ENCODE data around the gene RGSL1.
A peak's percentile ranks its signal among the peaks of the same experiment; 100 is the strongest.
"Not testable (repeated sequence)": the region's sequence is repeated elsewhere in the genome, so short reads cannot be mapped to it uniquely, and the experiment has no call there.

RGSL1 gene

GRCh38 chr1:182446033-182446669, 3.8 kb upstream of the RGSL1 start:
- DNase-seq (ENCODE audit: low spot score): peak; percentile 51

DNA sequence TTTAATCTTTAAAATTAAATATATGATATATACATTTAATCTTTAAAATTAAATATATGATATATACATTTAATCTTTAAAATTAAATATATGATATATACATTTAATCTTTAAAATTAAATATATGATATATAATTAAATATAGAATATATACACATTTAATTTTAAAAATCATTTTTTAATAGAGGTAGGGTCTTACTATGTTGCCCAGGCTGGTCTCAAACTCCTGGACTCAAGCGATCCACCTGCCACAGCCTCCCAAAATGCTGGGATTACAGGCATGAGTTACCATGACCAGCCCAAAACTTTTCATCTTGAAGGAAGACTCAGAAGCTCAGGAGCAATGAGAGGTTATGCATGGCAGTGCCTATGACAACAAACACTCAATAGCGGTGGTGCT, 2.8 kb upstream of the RGSL1 start:
- DNase-seq (ENCODE audit: low spot score): not testable (repeated sequence)

- no peak for DNase-seq (ENCODE audit: low spot score)
These were observed 2.3 kb upstream of the RGSL1 start for GRCh38 chr1:182447660-182448059.

- DNase-seq (ENCODE audit: low spot score): no peak
These were observed 3.7 kb downstream of the RGSL1 start for GRCh38 chr1:182453631-182454030.

DNA sequence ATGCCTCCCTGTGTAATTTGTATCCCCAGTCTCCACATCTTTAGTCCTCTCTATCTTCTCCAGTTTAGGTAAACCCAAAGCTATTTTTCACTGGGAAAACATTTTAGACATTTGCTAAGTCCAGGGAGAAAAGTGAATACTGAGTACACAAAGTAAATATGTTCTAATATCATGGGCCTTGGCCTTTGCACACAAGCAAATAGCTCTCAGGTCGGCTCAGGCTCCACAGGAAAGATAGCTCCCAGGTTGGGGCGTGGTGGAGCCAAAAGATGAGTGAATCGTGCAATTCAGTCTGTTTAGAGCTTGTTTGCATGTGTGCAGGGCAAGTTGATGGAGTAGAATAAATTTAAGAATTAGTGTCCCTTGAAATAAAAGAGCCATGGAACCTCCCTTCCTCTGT, 7.9 kb downstream of the RGSL1 start:
- no peak for DNase-seq (ENCODE audit: low spot score)

DNA sequence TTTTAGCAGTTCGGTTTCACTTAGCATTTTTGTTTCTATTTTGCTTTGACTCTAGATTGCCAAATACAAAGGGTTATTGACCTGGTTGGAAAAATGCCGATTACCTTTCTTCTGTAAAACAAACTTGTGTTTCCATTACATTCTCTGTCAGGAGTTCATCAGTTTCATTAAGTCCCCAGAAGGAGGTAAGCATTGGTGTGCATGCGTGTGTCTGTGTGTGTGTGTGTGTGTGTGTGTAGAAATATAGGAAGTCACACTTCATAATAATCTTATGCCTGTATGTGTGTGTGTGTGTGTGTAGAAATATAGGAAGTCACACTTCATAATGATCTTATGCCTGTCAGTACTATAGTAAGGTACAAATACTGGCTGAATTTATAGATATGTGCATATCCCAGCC, 10.0 kb downstream of the RGSL1 start:
- no peak for DNase-seq (ENCODE audit: low spot score)

- no peak for DNase-seq (ENCODE audit: low spot score)
These were observed 10.6 kb downstream of the RGSL1 start for GRCh38 chr1:182460550-182460951.

- DNase-seq (ENCODE audit: low spot score): no peak
These were observed 23.6 kb downstream of the RGSL1 start for GRCh38 chr1:182473556-182473955.

DNA sequence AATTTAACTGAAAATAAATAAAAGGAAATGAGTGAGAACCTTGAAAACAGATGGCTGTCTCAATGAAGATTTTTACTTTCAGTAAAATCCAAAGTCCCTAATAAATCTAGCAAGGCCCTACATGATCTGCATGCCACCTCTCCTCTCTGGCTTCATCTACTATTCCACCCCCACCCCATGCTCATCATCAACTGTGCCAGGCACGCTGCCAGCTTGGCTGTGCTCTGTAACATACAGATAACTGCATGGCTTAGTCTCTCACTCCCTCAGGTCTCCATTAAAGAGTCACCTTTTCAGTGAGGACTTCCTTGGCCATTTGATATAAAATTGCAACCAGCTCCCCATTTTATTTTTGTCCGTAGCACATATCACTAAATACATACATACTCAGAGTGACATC, 26.7 kb downstream of the RGSL1 start:
- no peak for DNase-seq (ENCODE audit: low spot score)

- no peak for DNase-seq (ENCODE audit: low spot score)
These were observed 28.3 kb downstream of the RGSL1 start for GRCh38 chr1:182478238-182478637.

DNA sequence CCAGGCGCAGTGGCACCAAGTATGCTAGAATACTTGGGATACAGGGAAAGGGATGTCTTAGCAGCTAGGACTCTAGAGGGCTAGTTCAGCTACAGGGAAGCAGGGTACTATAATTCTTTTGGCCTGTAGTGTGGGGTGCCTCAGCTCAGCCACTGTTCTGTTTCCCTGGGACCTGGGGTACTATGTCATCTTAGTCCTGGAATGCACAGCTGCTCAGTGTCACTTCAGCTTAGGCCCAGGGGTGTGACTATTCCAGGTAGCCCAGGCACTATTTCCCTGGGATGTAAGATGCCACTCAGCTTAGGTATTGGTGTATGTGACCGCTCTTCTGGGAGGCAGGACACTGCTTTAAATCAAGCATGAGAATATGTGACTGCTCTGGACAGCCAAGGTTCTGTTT, 34.1 kb downstream of the RGSL1 start:
- no peak for DNase-seq (ENCODE audit: low spot score)

DNA sequence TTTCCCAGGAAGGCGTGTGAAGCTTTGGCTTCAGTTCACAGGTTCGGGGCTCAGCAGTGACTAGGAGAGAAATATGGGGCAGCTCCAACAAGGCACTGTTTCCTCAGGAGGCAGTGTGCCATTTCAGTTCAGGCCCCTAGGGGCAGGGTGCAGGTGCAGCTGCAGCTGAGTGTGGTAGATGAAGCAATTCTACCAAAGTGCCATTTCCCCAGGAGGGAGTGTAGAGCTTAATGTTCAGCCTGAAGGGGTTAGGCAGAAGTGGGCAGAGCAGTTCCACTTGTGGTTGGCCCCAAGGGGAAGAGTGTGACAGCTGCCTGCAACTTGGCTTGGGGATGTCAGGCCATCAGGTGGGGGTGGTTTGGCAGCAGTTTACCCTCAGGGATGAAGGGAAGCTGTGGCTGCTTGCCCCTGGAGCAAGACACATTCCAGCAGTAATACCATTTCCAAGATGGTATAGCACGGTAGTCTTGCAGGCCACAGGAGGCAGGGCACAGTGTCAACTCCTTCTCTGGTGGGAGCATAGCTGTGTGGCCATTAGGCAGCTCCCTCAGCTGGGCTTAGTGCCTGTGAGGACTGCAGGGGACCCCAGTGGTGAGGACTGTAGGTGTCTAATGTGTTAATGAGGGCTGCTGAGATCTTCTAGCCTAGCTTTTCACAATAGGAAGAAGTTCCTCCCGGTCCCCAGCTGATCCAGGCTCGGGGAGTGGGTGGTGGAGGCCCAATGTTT, 34.7 kb downstream of the RGSL1 start:
- DNase-seq (ENCODE audit: low spot score): peak; percentile 81

DNA sequence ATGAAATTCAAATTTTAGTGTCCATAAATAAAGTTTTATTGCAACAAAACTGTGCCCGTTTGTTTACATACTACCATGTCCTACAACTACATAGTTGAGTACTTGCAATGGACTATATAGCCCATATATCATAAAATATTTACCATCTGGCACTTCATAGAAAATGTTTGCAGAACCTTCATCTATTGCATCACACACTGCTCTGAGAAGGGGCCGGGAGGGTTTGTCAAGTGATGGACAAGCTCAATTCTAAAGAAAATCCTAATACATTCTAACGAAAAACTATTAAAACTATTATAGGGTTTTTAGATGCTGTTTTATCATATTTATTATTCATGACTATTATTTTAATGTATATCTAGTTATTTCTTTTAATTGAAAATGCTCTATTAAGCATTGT, 35.9 kb downstream of the RGSL1 start:
- DNase-seq (ENCODE audit: low spot score): no peak

- no peak for DNase-seq (ENCODE audit: low spot score)
These were observed 38.9 kb downstream of the RGSL1 start for GRCh38 chr1:182488803-182489202.

- DNase-seq (ENCODE audit: low spot score): no peak
These were observed 43.1 kb downstream of the RGSL1 start for GRCh38 chr1:182493063-182493462.

DNA sequence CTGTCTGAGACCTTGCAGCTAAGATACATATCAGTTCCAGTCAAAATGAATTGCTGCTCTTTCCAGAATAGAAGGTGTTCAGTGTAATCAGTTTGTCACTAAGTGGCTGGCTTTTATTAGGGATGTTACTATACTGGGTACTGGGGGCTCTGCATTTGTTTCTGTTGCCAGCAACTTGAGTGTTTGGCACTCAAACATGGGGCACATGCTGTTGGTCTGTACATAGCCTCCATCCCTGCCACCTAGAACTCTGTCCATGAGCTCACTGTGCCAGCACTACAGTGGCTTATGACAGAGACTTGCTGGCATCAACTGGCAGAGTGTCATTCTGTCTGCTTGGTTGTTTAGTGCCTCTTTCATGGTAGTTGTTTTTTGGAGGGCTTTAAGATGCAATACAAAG, 45.1 kb downstream of the RGSL1 start:
- DNase-seq (ENCODE audit: low spot score): no peak

GRCh38 chr1:182495693-182496092, 45.7 kb downstream of the RGSL1 start:
- DNase-seq (ENCODE audit: low spot score): no peak

DNA sequence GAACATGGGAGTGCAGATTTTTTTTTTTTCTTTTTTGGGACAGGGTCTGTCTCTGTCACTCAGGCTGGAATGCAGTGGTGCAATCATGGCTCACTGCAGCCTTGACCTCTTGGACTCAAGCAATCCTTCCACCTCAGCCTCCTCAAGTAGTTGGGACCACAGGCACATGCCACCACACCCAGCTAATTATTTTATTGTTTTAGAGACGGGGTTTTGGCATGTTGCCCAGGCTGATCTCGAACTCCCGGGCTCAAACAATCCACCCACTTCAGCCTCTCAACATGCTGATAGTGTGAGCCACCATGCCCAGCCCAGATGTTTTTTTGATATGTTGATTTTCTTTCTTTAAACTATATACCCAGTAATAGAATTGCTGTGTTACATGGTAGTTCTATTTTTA, 57.7 kb downstream of the RGSL1 start:
- DNase-seq (ENCODE audit: low spot score): no peak

- DNase-seq (ENCODE audit: low spot score): no peak
These were observed 65.6 kb downstream of the RGSL1 start for GRCh38 chr1:182515556-182515955.

DNA sequence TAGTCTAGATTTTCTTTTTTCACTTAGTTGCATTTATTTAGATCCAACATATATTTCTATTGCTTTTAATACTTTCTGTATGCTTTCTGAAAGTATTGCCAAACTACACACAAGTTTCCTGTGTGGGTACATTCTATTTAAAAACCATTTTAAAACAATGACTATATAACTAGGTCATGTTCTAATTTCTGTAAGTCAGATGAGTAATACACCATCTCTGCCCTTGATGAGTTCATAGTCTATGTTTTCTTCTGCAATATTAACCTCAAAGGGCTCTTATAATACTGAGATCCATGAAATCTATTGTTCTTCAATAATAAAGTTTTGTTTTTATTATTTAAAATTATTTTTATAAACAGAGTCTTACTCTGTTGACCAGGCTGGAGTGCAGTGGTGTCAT, 70.8 kb downstream of the RGSL1 start:
- DNase-seq (ENCODE audit: low spot score): no peak

- DNase-seq (ENCODE audit: low spot score): no peak
These were observed 75.4 kb downstream of the RGSL1 start for GRCh38 chr1:182525342-182525741.

DNA sequence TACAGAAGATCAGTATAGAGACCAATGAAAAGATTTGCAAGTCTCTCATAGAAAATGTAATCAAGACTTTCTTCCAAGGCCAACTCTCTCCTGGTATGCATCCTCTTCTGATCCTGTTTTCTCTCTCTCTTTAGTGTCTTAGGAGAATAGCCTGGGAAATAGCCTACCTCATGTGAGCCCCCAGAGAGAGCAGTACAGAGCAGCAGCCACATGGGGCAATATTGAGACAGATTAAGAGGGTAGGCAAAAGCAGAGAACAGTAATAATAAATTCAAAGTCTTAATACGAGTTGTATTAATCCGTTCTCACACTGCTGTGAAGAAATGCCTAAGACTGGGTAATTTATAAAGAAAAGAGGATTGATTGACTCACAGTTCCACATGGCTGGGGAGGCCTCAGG, 77.7 kb downstream of the RGSL1 start:
- DNase-seq (ENCODE audit: low spot score): no peak

- not testable (repeated sequence) for DNase-seq (ENCODE audit: low spot score)
These were observed 78.3 kb downstream of the RGSL1 start for GRCh38 chr1:182528206-182528605.

GRCh38 chr1:182533896-182534295, 84.0 kb downstream of the RGSL1 start:
- DNase-seq (ENCODE audit: low spot score): no peak
